H7 (cell line): ENCODE data around the gene BCL11A. TPM values are rescaled to one million over a fixed set of nuclear protein-coding genes. Genes with fewer than 3 reads are reported as not detected.

ENCODE experiments used
- DNase-seq: peaks from one replicate; pipeline ENCODE4 v3.0.0; 2012
- H3K27me3 ChIP-seq: 2 replicates; pipeline ENCODE4 v1.6.0; 2011; ENCODE audit warnings: mild to moderate bottlenecking, low read length; ENCODE audit not compliant: control insufficient read depth, insufficient read depth
- H3K36me3 ChIP-seq: replicated peaks from 2 replicates; pipeline ENCODE4 v1.5.1; 2011; ENCODE audit warnings: low read length; ENCODE audit not compliant: control insufficient read depth, insufficient read depth
- H3K4me3 ChIP-seq: 2 replicates; pipeline ENCODE4 v1.5.1; 2011; ENCODE audit warnings: low read depth, mild to moderate bottlenecking, control low read depth, low read length, moderate library complexity; ENCODE audit not compliant: insufficient read depth
- total RNA-seq: library from RNA; depleted of rRNA; stranded (reverse); fragments of >200 nt; shearing (Covaris generic); gene quantifications from 2 replicates; pipeline ENCODE4 v1.2.3, GENCODE V29; 2014

BCL11A gene
- total RNA-seq, 1 experiment from 2014 or later, result 30.5 TPM

GRCh38 chr2:60544954-60545560 is 8.4 kb downstream of the BCL11A start:
- no peak for DNase-seq
- Histone ChIP-seq H3K4me3 (no peak overlapping the region), H3K27me3 (no peaks in the 10 kb centered on the region), H3K36me3 (peaks cover 19% of the 10 kb centered on the region)

GRCh38 chr2:60544062-60544461 is 9.4 kb downstream of the BCL11A start:
- Histone ChIP-seq H3K36me3 (peaks cover 19% of the 10 kb centered on the region), H3K27me3 (no peaks in the 10 kb centered on the region)

GRCh38 chr2:60541056-60541651 is 12.3 kb downstream of the BCL11A start:
- Histone ChIP-seq H3K36me3 (peaks cover 21% of the 10 kb centered on the region), H3K4me3 (no peak overlapping the region), H3K27me3 (no peaks in the 10 kb centered on the region)
- DNase-seq, result no peak

More at GRCh38 chr2:60544062-60544461, 9.4 kb downstream of the BCL11A start:
- no peak overlapping the region for H3K4me3 ChIP-seq
- no peak for DNase-seq

- no peak for DNase-seq
- H3K36me3 ChIP-seq, result peaks cover 11% of the 10 kb centered on the region
- H3K27me3 ChIP-seq, result no peaks in the 10 kb centered on the region
- H3K4me3 ChIP-seq, result no peak overlapping the region
These were observed 13.4 kb downstream of the BCL11A start for GRCh38 chr2:60540074-60540473.

- H3K4me3 ChIP-seq, result no peak overlapping the region
- no peaks in the 10 kb centered on the region for H3K27me3 ChIP-seq
- no peak for DNase-seq
- peaks cover 5% of the 10 kb centered on the region for H3K36me3 ChIP-seq
These were observed 14.3 kb downstream of the BCL11A start for GRCh38 chr2:60539140-60539539.

- DNase-seq, result no peak
- Histone ChIP-seq H3K27me3 (no peaks in the 10 kb centered on the region), H3K4me3 (no peak overlapping the region), H3K36me3 (peaks cover 5% of the 10 kb centered on the region)
These were observed 15.4 kb downstream of the BCL11A start for GRCh38 chr2:60538101-60538500.

GRCh38 chr2:60536746-60537145 is 16.7 kb downstream of the BCL11A start:
- H3K4me3 ChIP-seq, result no peak overlapping the region
- peaks cover 5% of the 10 kb centered on the region for H3K36me3 ChIP-seq
- no peaks in the 10 kb centered on the region for H3K27me3 ChIP-seq
- no peak for DNase-seq

GRCh38 chr2:60535685-60536312 is 17.7 kb downstream of the BCL11A start:
- Histone ChIP-seq H3K27me3 (no peaks in the 10 kb centered on the region), H3K36me3 (peaks cover 3% of the 10 kb centered on the region), H3K4me3 (no peak overlapping the region)
- no peak for DNase-seq

GRCh38 chr2:60534892-60535684 is 18.4 kb downstream of the BCL11A start:
- no peak for DNase-seq
- H3K4me3 ChIP-seq, result no peak overlapping the region
- no peaks in the 10 kb centered on the region for H3K27me3 ChIP-seq
- peaks cover 2% of the 10 kb centered on the region; the same call in 1 of the 2 replicates for H3K36me3 ChIP-seq

GRCh38 chr2:60534052-60534685 is 19.3 kb downstream of the BCL11A start:
- Histone ChIP-seq H3K27me3 (no peaks in the 10 kb centered on the region), H3K4me3 (no peak overlapping the region), H3K36me3 (peaks cover 2% of the 10 kb centered on the region; the same call in 1 of the 2 replicates)
- DNase-seq, result no peak

- H3K27me3 ChIP-seq, result no peaks in the 10 kb centered on the region
- no peak for DNase-seq
- H3K4me3 ChIP-seq, result no peak overlapping the region
- H3K36me3 ChIP-seq, result peaks cover 2% of the 10 kb centered on the region; the same call in 1 of the 2 replicates
These were observed 20.1 kb downstream of the BCL11A start for GRCh38 chr2:60533101-60534051.

GRCh38 chr2:60532421-60532820 is 21.0 kb downstream of the BCL11A start:
- Histone ChIP-seq H3K27me3 (no peaks in the 10 kb centered on the region), H3K36me3 (0 out of 2 replicates have a peak, but pooled peaks cover under 1% of the 10 kb centered on the region), H3K4me3 (no peak overlapping the region)
- DNase-seq, result no peak

GRCh38 chr2:60531701-60532133 is 21.7 kb downstream of the BCL11A start:
- DNase-seq, result no peak
- Histone ChIP-seq H3K27me3 (no peaks in the 10 kb centered on the region), H3K4me3 (no peak overlapping the region), H3K36me3 (0 out of 2 replicates have a peak, but pooled peaks cover 1% of the 10 kb centered on the region)
